ENCODE measurements around the gene TP53. TPM values are rescaled to one million over a fixed set of nuclear protein-coding genes. Genes with fewer than 3 reads are reported as not detected.
A peak's percentile ranks its signal among the peaks of the same experiment; 100 is the strongest.

TP53 gene
- total RNA-seq, 4 donors from 2014 or later, result 5.9 to 58.3 (median 30.7) TPM

- TF ChIP-seq POLR2A (IDR thresholded peaks at IDR 0.05) (no peak), CTCF (IDR thresholded peaks at IDR 0.05) (no peak)
- Histone ChIP-seq H3K9me3 (no peaks in the 10 kb centered on the region), H3K4me3 (no peak overlapping the region), H3K27ac (no peak overlapping the region), H3K36me3 (no peaks in the 10 kb centered on the region), H3K4me1 (peaks cover 0 to 17% of the 10 kb centered on the region in 2 donors), H3K27me3 (no peaks in the 10 kb centered on the region)
- DNase-seq, result no peak
- intact Hi-C loops (cut with DNase I; ENCODE audit: low total_unique reads), result no loop called here
Observed at GRCh38 chr17:7706631-7707354, 19.5 kb upstream of the TP53 start.

- peak overlapping the region; percentile 22 to 34 for H3K27ac ChIP-seq
- DNase-seq, result no peak
- peaks cover 0 to 17% of the 10 kb centered on the region in 2 donors for H3K4me1 ChIP-seq
- intact Hi-C loops (cut with DNase I; ENCODE audit: low total_unique reads), result no loop called here
- H3K4me3 ChIP-seq, result peak overlapping the region; percentile 31 to 44
- no peaks in the 10 kb centered on the region for H3K9me3 ChIP-seq
- no peaks in the 10 kb centered on the region for H3K27me3 ChIP-seq
- no peak for TF ChIP-seq POLR2A (IDR thresholded peaks at IDR 0.05)
- no peak for TF ChIP-seq CTCF (IDR thresholded peaks at IDR 0.05)
- H3K36me3 ChIP-seq, result no peaks in the 10 kb centered on the region
Observed at GRCh38 chr17:7705269-7706255, 18.3 kb upstream of the TP53 start.

- Histone ChIP-seq H3K27ac (peak within 1 kb of the TSS; percentile 22 to 34), H3K4me1 (peaks cover 0 to 17% of the 10 kb centered on the region in 2 donors), H3K27me3 (no peaks in the 10 kb centered on the region), H3K4me3 (peak within 1 kb of the TSS; percentile 31 to 44), H3K9me3 (no peaks in the 10 kb centered on the region), H3K36me3 (no peaks in the 10 kb centered on the region)
- DNase-seq, result peak in 1 of 2 donors; percentile 44
- intact Hi-C loops (cut with DNase I; ENCODE audit: low total_unique reads), result no loop called here
- peak in 1 of 2 donors; percentile 45 for TF ChIP-seq POLR2A (IDR thresholded peaks at IDR 0.05)
- TF ChIP-seq CTCF (IDR thresholded peaks at IDR 0.05), result no peak
Observed at GRCh38 chr17:7704601-7705268, 17.4 kb upstream of the TP53 start, which contains the start of gene EFNB3. Gene EFNB3, plus strand, starts transcription at chr17:7705202. Its CDS starts 397 bp downstream, at chr17:7705599.

- Histone ChIP-seq H3K4me3 (no peak overlapping the region), H3K9me3 (no peaks in the 10 kb centered on the region), H3K36me3 (no peaks in the 10 kb centered on the region), H3K4me1 (peaks cover 0 to 17% of the 10 kb centered on the region in 2 donors), H3K27ac (no peak overlapping the region), H3K27me3 (no peaks in the 10 kb centered on the region)
- no peak for TF ChIP-seq CTCF (IDR thresholded peaks at IDR 0.05)
- TF ChIP-seq POLR2A (IDR thresholded peaks at IDR 0.05), result no peak
- DNase-seq, result no peak
- intact Hi-C loops (cut with DNase I; ENCODE audit: low total_unique reads), result no loop called here
Observed at GRCh38 chr17:7703584-7704479, 16.5 kb upstream of the TP53 start.

All from uterus (tissue), 4 donors.